HepG2 (cell line): Measurements from ENCODE around the gene ZNF500. TPM values are rescaled to one million over a fixed set of nuclear protein-coding genes. Genes with fewer than 3 reads are reported as not detected.

Source experiments
- ATAC-seq: fragments of 200-7000 bp; cut with Tn5 transposase; 3 replicates; pipeline ENCODE4 v1.9.1; 2020; ENCODE audit warnings: mild to moderate bottlenecking, moderate library complexity
- BruUV-seq: library from RNA; stranded (reverse); fragments of 400-500 nt; replicated peaks from 2 replicates; lab custom pipeline; 2021; lab: Mats Ljungman, UMichigan
- CTCF ChIA-PET: fragments of 300-600 bp; formaldehyde crosslinking; extraction: SDS; loops from one replicate; lab custom pipeline; 2021; ENCODE audit warnings: low total read pairs, inconsistent platforms, low intra/inter-chr PET ratio; lab: Yijun Ruan, JAX
- POLR2A ChIA-PET: fragments of 350-600 bp; sonication (Branson Sonifier 250); formaldehyde crosslinking; loops from one replicate; lab custom pipeline; 2020; ENCODE audit warnings: antibody characterized with exemption, inconsistent platforms; lab: Yijun Ruan, JAX
- DNase-seq: peaks from one replicate; pipeline ENCODE4 v3.0.0-alpha.2; 2015; ENCODE audit warnings: low spot score
- FAIRE-seq: peaks from 3 replicates; lab custom pipeline; 2011; peaks lifted over from hg19 to GRCh38; lab: Jason Lieb, UNC
- H2AFZ ChIP-seq: one replicate; pipeline ENCODE4 v1.6.1; 2011; ENCODE audit warnings: low read length, inconsistent platforms
- H3K27ac ChIP-seq: fragments of 300-600 bp; 3 replicates; pipeline ENCODE4 v1.8.0; 2011; ENCODE audit warnings: mixed run types, mild to moderate bottlenecking, mixed read lengths, low read length, inconsistent platforms; ENCODE audit not compliant: insufficient read depth; ENCODE audit errors: extremely low read length
- H3K27me3 ChIP-seq, 2 experiments: fragments of 200-600 bp in 1 of 2; 2 replicates in 1 of 2; 3 replicates in 1 of 2; pipeline versions ENCODE4 v1.6.0 to v1.8.0; 2011; ENCODE audit warnings: low read length in 2 of 2, mild to moderate bottlenecking in 2 of 2, moderate library complexity in 2 of 2, inconsistent platforms in 1 of 2; ENCODE audit not compliant: insufficient read depth in 2 of 2, control insufficient read depth in 1 of 2
- H3K36me3 ChIP-seq, 2 experiments: fragments of 200-600 bp in 1 of 2; replicated peaks in 1 of 2; 2 replicates in 1 of 2; 3 replicates in 1 of 2; pipeline versions ENCODE4 v1.5.1 to v1.8.0; 2011; ENCODE audit warnings: low read length in 2 of 2, inconsistent platforms in 1 of 2; ENCODE audit not compliant: insufficient read depth in 2 of 2, control insufficient read depth in 1 of 2
- H3K4me1 ChIP-seq: 2 replicates; pipeline ENCODE4 v1.5.1; 2012; ENCODE audit warnings: low read length, inconsistent platforms; ENCODE audit not compliant: insufficient read depth
- H3K4me2 ChIP-seq: 2 replicates; pipeline ENCODE4 v1.6.0; 2011; ENCODE audit warnings: low read depth, low read length, inconsistent platforms
- H3K4me3 ChIP-seq, 3 experiments: fragments of 200-600 bp in 1 of 3; sonication (generic), shearing (Covaris generic) in 1 of 3; replicated peaks in 1 of 3; 2 replicates each; pipeline ENCODE4 v1.5.1; 2011 to 2016; ENCODE audit warnings: low read length in 3 of 3, inconsistent platforms in 2 of 3, low read depth in 2 of 3, mild to moderate bottlenecking in 2 of 3, control low read depth in 1 of 3, mixed read lengths in 1 of 3; ENCODE audit not compliant: insufficient read depth in 1 of 3
- H3K79me2 ChIP-seq: one replicate; pipeline ENCODE4 v1.6.1; 2011; ENCODE audit warnings: low read length, inconsistent platforms; ENCODE audit not compliant: insufficient read depth
- H3K9ac ChIP-seq: 2 replicates; pipeline ENCODE4 v1.6.0; 2011; ENCODE audit warnings: mild to moderate bottlenecking, low read depth, low read length, inconsistent platforms; ENCODE audit not compliant: insufficient read depth
- H3K9me3 ChIP-seq: 2 replicates; pipeline ENCODE4 v1.5.1; 2012; ENCODE audit warnings: mild to moderate bottlenecking, low read length
- H4K20me1 ChIP-seq: 2 replicates; pipeline ENCODE4 v1.6.0; 2011; ENCODE audit warnings: inconsistent platforms, mild to moderate bottlenecking, low read length, moderate library complexity; ENCODE audit not compliant: insufficient read depth
- CENPBD1 ChIP-seq: sonication (generic); formaldehyde crosslinking; IDR thresholded peaks from 2 replicates; pipeline ENCODE4 v1.8.0; 2022; ENCODE audit warnings: missing genetic modification reagents, low read depth, mild to moderate bottlenecking, borderline replicate concordance
- CENPX ChIP-seq: sonication (generic); formaldehyde crosslinking; IDR thresholded peaks from 2 replicates; pipeline ENCODE4 v1.9.0; 2021; ENCODE audit warnings: mild to moderate bottlenecking, missing genetic modification reagents, moderate library complexity
- IRF2 ChIP-seq: IDR thresholded peaks from 2 replicates; pipeline ENCODE4 v1.6.1; 2018; ENCODE audit warnings: missing genetic modification reagents, missing compliant biosample characterization
- ZFP91 ChIP-seq: sonication (generic); formaldehyde crosslinking; IDR thresholded peaks from 2 replicates; pipeline ENCODE4 v1.9.0; 2022; ENCODE audit warnings: missing genetic modification reagents, mild to moderate bottlenecking, borderline replicate concordance
- ZNF136 ChIP-seq: sonication (generic); formaldehyde crosslinking; IDR thresholded peaks from 2 replicates; pipeline ENCODE4 v1.8.1; 2022; ENCODE audit warnings: low read depth, mild to moderate bottlenecking, moderate library complexity, missing genetic modification reagents
- ZNF30 ChIP-seq: sonication (generic); formaldehyde crosslinking; IDR thresholded peaks from 2 replicates; pipeline ENCODE4 v1.5.0; 2020; ENCODE audit warnings: mild to moderate bottlenecking, missing genetic modification reagents
- ZNF784 ChIP-seq: sonication (generic); formaldehyde crosslinking; IDR thresholded peaks from 2 replicates; pipeline ENCODE4 v1.5.1; 2020; ENCODE audit warnings: missing genetic modification reagents, mild to moderate bottlenecking, borderline replicate concordance
- ZNF850 ChIP-seq: sonication (generic); formaldehyde crosslinking; conservative IDR thresholded peaks from 2 replicates; pipeline ENCODE4 v1.9.0; 2021; ENCODE audit warnings: mild to moderate bottlenecking, missing genetic modification reagents
- WGBS: methylation state at CpG from one replicate; pipeline ENCODE4 v1.1.6; 2017; ENCODE audit warnings: low lambda C conversion rate; 5-methylcytosine and 5-hydroxymethylcytosine counted together
- in situ Hi-C: cut with HindIII; loops from 2 replicates; pipeline ENCODE4 v1.10.0; 2017; ENCODE audit warnings: low pct_unique_long_range_greater_than_20kb; ENCODE audit not compliant: extremely low pct_ligation_motif_present
- intact Hi-C: fragments of 100-400 bp; cut with micrococcal nuclease; formaldehyde crosslinking; loops from one replicate; pipeline ENCODE4 v1.10.0; 2022; ENCODE audit not compliant: unreplicated experiment
- polyA plus RNA-seq, 8 experiments: library from polyadenylated mRNA; depleted of rRNA in 3 of 8; stranded (reverse) in 7 of 8; unstranded in 1 of 8; fragments of >200 nt; fragmentation: Illumina TruSeq in 4 of 8; extraction: Trizol in 4 of 8; gene quantifications; 2 replicates each; pipeline versions ENCODE4 v1.2.1 to v1.2.3, GENCODE V29; 2011 to 2016; ENCODE audit warnings: low read depth in 4 of 8, missing spikeins in 1 of 8, mixed read lengths in 1 of 8; ENCODE audit not compliant: insufficient read depth in 1 of 8
- total RNA-seq, 5 experiments: library from RNA; depleted of rRNA; stranded (reverse); fragments of >200 nt; fragmentation: Illumina TruSeq; extraction: Trizol; gene quantifications; 2 replicates each; pipeline ENCODE4 v1.2.3, GENCODE V29; 2016; ENCODE audit warnings: low read depth in 1 of 5

Gene ZNF500
- total and polyA plus RNA-seq, 2 of the 13 experiments (the other 11 are each of a cell fraction or from before 2014, with no cell fraction given): 6.1 to 12.2 TPM

GRCh38 chr16:4790871-4791270, 23.9 kb upstream of the ZNF500 start:
- TF ChIP-seq ZNF136 (CRISPR knock-in tag) (no peak), CENPBD1 (no peak), ZNF784 (no peak), ZNF850 (no peak), IRF2 (CRISPR knock-in tag) (no peak), ZNF30 (CRISPR knock-in tag) (no peak), CENPX (no peak), ZFP91 (no peak)
- TF ChIP-seq, all 625 proteins: peak for 0
- no peaks in the 10 kb centered on the region for H3K79me2 ChIP-seq
- CTCF ChIA-PET: no interaction called here
- peaks cover 63% of the 10 kb centered on the region for H3K4me1 ChIP-seq
- H3K27ac ChIP-seq: no peak overlapping the region
- POLR2A ChIA-PET: interaction anchor here (3.0 kb wide), 1 partner anchor 11 kb away, joined by 17 read pairs; the partner anchor contains the start of gene ROGDI
- H3K9ac ChIP-seq: no peak overlapping the region
- no peak overlapping the region for H2AFZ ChIP-seq
- FAIRE-seq (no peak), ATAC-seq (no peak), DNase-seq (no peak)
- intact Hi-C loops: no loop called here
- no peaks in the 10 kb centered on the region for H3K36me3 ChIP-seq
- no peak overlapping the region for H3K4me3 ChIP-seq
- H3K9me3 ChIP-seq: no peaks in the 10 kb centered on the region
- H3K27me3 ChIP-seq: no peaks in the 10 kb centered on the region; a peak in 1 of 5 replicates
- no peak overlapping the region for H3K4me2 ChIP-seq
- 72% methylated on average over 10 of the region's 10 CpGs for WGBS
- no peaks in the 10 kb centered on the region for H4K20me1 ChIP-seq
- in situ Hi-C loops: no loop called here
- no TSS peak for BruUV-seq
